ENCODE results near the gene USP43.

- TF ChIP-seq CTCF (IDR thresholded peaks at IDR 0.05) (no peak), POLR2A (IDR thresholded peaks at IDR 0.05) (no peak)
Measured at GRCh38 chr17:9611557-9611956, 33.8 kb upstream of the USP43 start.

All from thyroid gland (tissue), 4 donors.